A549 (cell line): ENCODE measurements around the gene DPPA4. TPM values are rescaled to one million over a fixed set of nuclear protein-coding genes. Genes with fewer than 3 reads are reported as not detected.

ENCODE experiments used
- ATAC-seq, 2 experiments: fragments of 200-7000 bp in 1 of 2; fragments of >200 bp in 1 of 2; cut with Nextera tagmentation in 1 of 2; cut with Tn5 transposase in 1 of 2; 3 replicates each; pipeline versions ENCODE4 v1.8.0 to v1.9.1; 2018 to 2020; ENCODE audit warnings: mild to moderate bottlenecking in 1 of 2, moderate library complexity in 1 of 2
- CTCF ChIA-PET: fragments of 300-600 bp; sonication (Branson Sonifier 250); formaldehyde crosslinking; extraction: SDS; loops from one replicate; lab custom pipeline; 2021; ENCODE audit warnings: antibody characterized with exemption, inconsistent platforms; lab: Yijun Ruan, JAX
- POLR2A ChIA-PET: fragments of 350-600 bp; formaldehyde crosslinking; extraction: SDS; loops from one replicate; lab custom pipeline; 2021; ENCODE audit warnings: antibody characterized with exemption, inconsistent platforms; lab: Yijun Ruan, JAX
- DNase-seq, 2 experiments: peaks; one replicate each; pipeline versions ENCODE4 v3.0.0 to v3.0.0-alpha.2; 2011 to 2016; ENCODE audit warnings: low read depth in 1 of 2, low spot score in 1 of 2
- FAIRE-seq: peaks from 2 replicates; lab custom pipeline; 2011; peaks lifted over from hg19 to GRCh38; lab: Jason Lieb, UNC
- H3K27ac ChIP-seq, 2 experiments: fragments of >200 bp; sonication (Bioruptor Twin); formaldehyde crosslinking; 3 replicates each; pipeline ENCODE4 v1.5.1; 2016 to 2017
- H3K4me1 ChIP-seq: fragments of >200 bp; sonication (Bioruptor Twin); formaldehyde crosslinking; 3 replicates; pipeline ENCODE4 v1.6.1; 2016
- H3K4me2 ChIP-seq: fragments of >200 bp; sonication (Bioruptor Twin); formaldehyde crosslinking; 3 replicates; pipeline ENCODE4 v1.6.1; 2016
- H3K4me3 ChIP-seq: fragments of >200 bp; sonication (Bioruptor Twin); formaldehyde crosslinking; 3 replicates; pipeline ENCODE4 v1.5.1; 2016
- H3K9me3 ChIP-seq: fragments of >200 bp; sonication (Bioruptor Twin); formaldehyde crosslinking; 3 replicates; pipeline ENCODE4 v1.6.1; 2016
- ATOH8 ChIP-seq: fragments of 250-450 bp; sonication (Bioruptor Pico); IDR thresholded peaks from 2 replicates; pipeline ENCODE4 v1.5.0; 2020; ENCODE audit warnings: low read depth, mild to moderate bottlenecking, moderate library complexity
- BCL3 ChIP-seq: fragments of >200 bp; sonication (Bioruptor Twin); formaldehyde crosslinking; IDR thresholded peaks from 3 replicates; pipeline ENCODE4 v1.6.1; 2016
- CBX2 ChIP-seq: fragments of 200-600 bp; sonication (generic); IDR thresholded peaks from 2 replicates; pipeline ENCODE4 v1.6.1; 2016; ENCODE audit warnings: low read depth, mild to moderate bottlenecking, borderline replicate concordance
- CBX8 ChIP-seq: fragments of 200-600 bp; sonication (generic); IDR thresholded peaks from 2 replicates; pipeline ENCODE4 v1.6.1; 2016
- CTCF ChIP-seq: fragments of >200 bp; sonication (Bioruptor Twin); formaldehyde crosslinking; IDR thresholded peaks from 3 replicates; pipeline ENCODE4 v1.5.1; 2016
- E2F6 ChIP-seq: IDR thresholded peaks from 2 replicates; pipeline ENCODE4 v1.6.1; 2012; ENCODE audit warnings: low read depth, borderline replicate concordance
- EHF ChIP-seq: fragments of 250-450 bp; sonication (Bioruptor Pico); IDR thresholded peaks from 2 replicates; pipeline ENCODE4 v1.5.0; 2020; ENCODE audit warnings: mild to moderate bottlenecking
- ELK1 ChIP-seq: fragments of 150-350 bp; IDR thresholded peaks from 2 replicates; pipeline ENCODE4 v1.6.1; 2014; ENCODE audit warnings: low read depth, mild to moderate bottlenecking, low read length
- JUNB ChIP-seq: fragments of >200 bp; sonication (Bioruptor Twin); formaldehyde crosslinking; IDR thresholded peaks from 2 replicates; pipeline ENCODE4 v1.6.1; 2016
- KDM5A ChIP-seq: fragments of 200-600 bp; sonication (generic); IDR thresholded peaks from 2 replicates; pipeline ENCODE4 v1.6.1; 2016; ENCODE audit warnings: antibody characterized with exemption, mild to moderate bottlenecking
- MAX ChIP-seq: IDR thresholded peaks from 2 replicates; pipeline ENCODE4 v1.6.1; 2012
- NPAS2 ChIP-seq: fragments of 250-450 bp; sonication (Bioruptor Pico); IDR thresholded peaks from 2 replicates; pipeline ENCODE4 v1.8.0; 2022; ENCODE audit warnings: mild to moderate bottlenecking, moderate library complexity, borderline replicate concordance
- RAD21 ChIP-seq, 2 experiments: fragments of >200 bp in 1 of 2; sonication (Bioruptor Twin) in 1 of 2; formaldehyde crosslinking in 1 of 2; IDR thresholded peaks in 1 of 2; conservative IDR thresholded peaks in 1 of 2; 2 replicates in 1 of 2; 3 replicates in 1 of 2; pipeline ENCODE4 v1.6.1; 2012 to 2018; ENCODE audit warnings: inconsistent platforms in 1 of 2
- RCOR1 ChIP-seq: fragments of 150-350 bp; IDR thresholded peaks from 2 replicates; pipeline ENCODE4 v1.6.1; 2014; ENCODE audit warnings: antibody characterized with exemption, low read length, low read depth
- RNF2 ChIP-seq: fragments of 200-600 bp; sonication (generic); IDR thresholded peaks from 2 replicates; pipeline ENCODE4 v1.6.1; 2016; ENCODE audit warnings: low read depth, mild to moderate bottlenecking, antibody characterized with exemption, moderate library complexity, borderline replicate concordance
- SREBF2 ChIP-seq: fragments of 450-650 bp; IDR thresholded peaks from 2 replicates; pipeline ENCODE4 v1.6.1; 2014; ENCODE audit warnings: mild to moderate bottlenecking, moderate library complexity
- TP53 ChIP-seq: fragments of 250-450 bp; sonication (Bioruptor Pico); IDR thresholded peaks from 2 replicates; pipeline ENCODE4 v1.5.0; 2021; ENCODE audit warnings: mild to moderate bottlenecking, moderate library complexity
- ZNF302 ChIP-seq: fragments of 250-450 bp; sonication (Bioruptor Pico); IDR thresholded peaks from 2 replicates; pipeline ENCODE4 v1.9.0; 2021; ENCODE audit warnings: inconsistent platforms, mild to moderate bottlenecking, moderate library complexity
- ZSCAN20 ChIP-seq: fragments of 250-450 bp; sonication (Bioruptor Pico); IDR thresholded peaks from 2 replicates; pipeline ENCODE4 v1.8.0; 2022; ENCODE audit warnings: mild to moderate bottlenecking, moderate library complexity
- WGBS: methylation state at CpG from one replicate; pipeline ENCODE4 v1.1.6; 2017; ENCODE audit errors: missing lambda C conversion rate; 5-methylcytosine and 5-hydroxymethylcytosine counted together
- polyA plus RNA-seq, 4 experiments: library from polyadenylated mRNA; depleted of rRNA in 3 of 4; stranded (reverse); fragments of >200 nt; fragmentation: RNase III in 1 of 4; extraction: RNeasy Plus Mini Kit Qiagen cat#74134 plus additional on column Dnase treatment in 1 of 4; gene quantifications; 2 replicates in 3 of 4; 3 replicates in 1 of 4; pipeline ENCODE4 v1.2.3, GENCODE V29; 2011 to 2017

The DPPA4 gene
- polyA plus RNA-seq, 2 of the 4 experiments (the other 2 are of a cell fraction) = not detected

GRCh38 chr3:109346770-109347295, 9.5 kb upstream of the DPPA4 start:
- H3K4me3 ChIP-seq = no peak overlapping the region
- no peak for ATAC-seq
- no peak for FAIRE-seq
- no peak for DNase-seq
- H3K9me3 ChIP-seq = no peaks in the 10 kb centered on the region
- H3K4me2 ChIP-seq = no peak overlapping the region
- POLR2A ChIA-PET = no interaction called here
- no peaks in the 10 kb centered on the region; the same call in 2 of the 3 replicates for H3K4me1 ChIP-seq
- WGBS = 71% methylated on average over 3 of the region's 3 CpGs
- no peak for TF ChIP-seq RCOR1
- TF ChIP-seq NPAS2 (CRISPR knock-in tag) = no peak
- H3K27ac ChIP-seq = no peak overlapping the region
- CTCF ChIA-PET = interaction anchor here (1.1 kb wide), 1 partner anchor 67 kb away, joined by 3 read pairs; no protein-coding TSS in a partner anchor

- ChIA-PET CTCF (no interaction called here), POLR2A (no interaction called here)
- Histone ChIP-seq H3K9me3 (no peaks in the 10 kb centered on the region), H3K4me1 (no peaks in the 10 kb centered on the region), H3K4me2 (no peak overlapping the region), H3K4me3 (no peak overlapping the region), H3K27ac (no peak overlapping the region)
- TF ChIP-seq CBX2 = no peak
- TF ChIP-seq EHF (CRISPR knock-in tag) = no peak
- TF ChIP-seq ATOH8 = no peak
- TF ChIP-seq RAD21 (conservative IDR thresholded peaks at IDR 0.05 in 1 of 2, IDR thresholded peaks at IDR 0.05 in 1 of 2) = no peak
- TF ChIP-seq ELK1 = no peak
- no peak for TF ChIP-seq ZNF302 (CRISPR knock-in tag)
- no peak for TF ChIP-seq TP53 (CRISPR knock-in tag)
- TF ChIP-seq BCL3 = no peak
- TF ChIP-seq CBX8 = no peak
- no peak for ATAC-seq
- no peak for DNase-seq
- FAIRE-seq = no peak
- WGBS = 36% methylated on average over 4 of the region's 4 CpGs
These were observed 8.8 kb upstream of the DPPA4 start for GRCh38 chr3:109346099-109346498.

GRCh38 chr3:109339714-109340648, 2.6 kb upstream of the DPPA4 start:
- no peak for DNase-seq
- CTCF ChIA-PET = interaction anchor here (0.6 to 1.7 kb wide), 3 partner anchors 13 to 23 kb away, joined by 3 read pairs; no protein-coding TSS in a partner anchor
- peak overlapping the region; percentile 53 for H3K4me2 ChIP-seq
- peaks cover 15% of the 10 kb centered on the region; the same call in 2 of the 3 replicates for H3K4me1 ChIP-seq
- ATAC-seq = no peak; a peak in 1 of 6 replicates
- POLR2A ChIA-PET = no interaction called here
- H3K9me3 ChIP-seq = no peaks in the 10 kb centered on the region
- TF ChIP-seq JUNB (no peak), KDM5A (no peak), ELK1 (no peak), RNF2 (no peak), MAX (no peak), ZSCAN20 (no peak), CTCF (no peak), BCL3 (no peak), SREBF2 (no peak), E2F6 (no peak)
- TF ChIP-seq, all 56 proteins: peak for 0
- H3K4me3 ChIP-seq = no peak overlapping the region
- 35% methylated on average over 5 of the region's 5 CpGs for WGBS
- H3K27ac ChIP-seq = no peak overlapping the region
- no peak for FAIRE-seq
